ENCODE measurements around the gene KLF13.

DNA sequence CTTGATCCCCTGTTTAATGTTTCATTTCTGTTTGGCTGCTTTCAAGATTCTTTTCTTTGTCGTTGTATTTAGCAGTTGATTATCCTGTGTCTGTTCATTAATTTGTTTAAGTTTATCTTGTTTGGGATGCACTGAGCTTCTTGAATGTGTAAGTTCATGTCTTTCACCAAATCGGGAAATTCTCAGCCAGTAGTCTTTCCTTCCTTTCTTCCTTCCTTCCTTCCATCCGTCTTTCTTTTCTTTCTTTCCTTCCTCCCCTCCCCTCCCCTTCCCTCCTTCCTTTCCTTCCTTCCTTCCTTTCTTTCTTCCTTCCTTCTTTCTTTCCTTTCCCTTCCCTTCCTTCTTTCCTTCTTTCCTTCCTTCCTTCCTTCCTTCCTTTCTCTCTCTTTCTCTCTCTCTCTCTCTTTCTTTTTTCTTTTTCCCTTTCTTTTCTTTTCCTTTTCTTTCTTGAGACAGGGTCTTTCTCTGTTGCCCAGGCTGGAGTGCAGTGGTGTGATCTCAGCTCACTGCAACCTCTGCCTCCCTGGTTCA is 35.5 kb upstream of the KLF13 start:
- TF ChIP-seq, protein P1, sequence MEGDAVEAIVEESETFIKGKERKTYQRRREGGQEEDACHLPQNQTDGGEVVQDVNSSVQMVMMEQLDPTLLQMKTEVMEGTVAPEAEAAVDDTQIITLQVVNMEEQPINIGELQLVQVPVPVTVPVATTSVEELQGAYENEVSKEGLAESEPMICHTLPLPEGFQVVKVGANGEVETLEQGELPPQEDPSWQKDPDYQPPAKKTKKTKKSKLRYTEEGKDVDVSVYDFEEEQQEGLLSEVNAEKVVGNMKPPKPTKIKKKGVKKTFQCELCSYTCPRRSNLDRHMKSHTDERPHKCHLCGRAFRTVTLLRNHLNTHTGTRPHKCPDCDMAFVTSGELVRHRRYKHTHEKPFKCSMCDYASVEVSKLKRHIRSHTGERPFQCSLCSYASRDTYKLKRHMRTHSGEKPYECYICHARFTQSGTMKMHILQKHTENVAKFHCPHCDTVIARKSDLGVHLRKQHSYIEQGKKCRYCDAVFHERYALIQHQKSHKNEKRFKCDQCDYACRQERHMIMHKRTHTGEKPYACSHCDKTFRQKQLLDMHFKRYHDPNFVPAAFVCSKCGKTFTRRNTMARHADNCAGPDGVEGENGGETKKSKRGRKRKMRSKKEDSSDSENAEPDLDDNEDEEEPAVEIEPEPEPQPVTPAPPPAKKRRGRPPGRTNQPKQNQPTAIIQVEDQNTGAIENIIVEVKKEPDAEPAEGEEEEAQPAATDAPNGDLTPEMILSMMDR (IDR thresholded peaks at IDR 0.05): no peak
- TF ChIP-seq POLR2AphosphoS5 (IDR thresholded peaks at IDR 0.05; ENCODE audit: low read depth, low read length) (no peak), SIN3A (IDR thresholded peaks at IDR 0.05; ENCODE audit: borderline replicate concordance, insufficient read depth, low read depth, low read length) (no peak)
